ENCODE data around the gene TYRO3.

DNA sequence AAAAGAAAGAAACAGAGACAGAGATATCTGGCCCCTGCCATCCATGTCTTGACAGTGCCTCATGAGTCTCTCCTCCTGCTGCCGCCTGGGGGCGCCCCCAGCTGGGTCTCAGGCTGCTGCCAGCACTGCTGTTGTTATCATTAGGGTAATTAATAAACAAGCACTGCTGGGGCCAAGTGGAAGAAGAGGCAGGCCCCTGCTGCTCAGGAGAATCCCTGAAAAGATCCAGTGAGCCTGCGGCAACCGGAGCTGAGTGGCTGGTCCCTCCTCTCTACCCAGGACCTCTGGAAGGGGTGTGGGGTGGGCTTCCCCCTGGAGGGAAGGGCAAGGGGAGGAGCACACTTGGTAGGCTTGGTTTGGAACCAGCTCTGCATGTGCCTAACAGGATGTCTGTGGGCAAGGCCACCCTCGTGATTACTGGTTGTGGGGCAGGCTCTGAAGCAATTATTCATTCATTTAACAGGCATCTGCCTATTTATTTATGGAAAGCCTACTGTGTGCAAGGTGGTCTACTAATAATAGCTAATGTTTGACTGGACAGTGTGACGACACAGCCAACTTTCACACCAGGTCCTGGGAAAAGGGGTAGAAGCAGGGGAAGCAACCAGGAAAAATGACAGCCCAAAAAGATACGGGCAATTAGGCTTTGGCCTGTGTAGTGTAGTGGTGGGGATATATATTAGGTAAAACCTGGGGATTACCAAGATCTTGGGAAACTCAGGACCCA, 1.2 kb upstream of the TYRO3 start:
- TF ChIP-seq, protein P1, sequence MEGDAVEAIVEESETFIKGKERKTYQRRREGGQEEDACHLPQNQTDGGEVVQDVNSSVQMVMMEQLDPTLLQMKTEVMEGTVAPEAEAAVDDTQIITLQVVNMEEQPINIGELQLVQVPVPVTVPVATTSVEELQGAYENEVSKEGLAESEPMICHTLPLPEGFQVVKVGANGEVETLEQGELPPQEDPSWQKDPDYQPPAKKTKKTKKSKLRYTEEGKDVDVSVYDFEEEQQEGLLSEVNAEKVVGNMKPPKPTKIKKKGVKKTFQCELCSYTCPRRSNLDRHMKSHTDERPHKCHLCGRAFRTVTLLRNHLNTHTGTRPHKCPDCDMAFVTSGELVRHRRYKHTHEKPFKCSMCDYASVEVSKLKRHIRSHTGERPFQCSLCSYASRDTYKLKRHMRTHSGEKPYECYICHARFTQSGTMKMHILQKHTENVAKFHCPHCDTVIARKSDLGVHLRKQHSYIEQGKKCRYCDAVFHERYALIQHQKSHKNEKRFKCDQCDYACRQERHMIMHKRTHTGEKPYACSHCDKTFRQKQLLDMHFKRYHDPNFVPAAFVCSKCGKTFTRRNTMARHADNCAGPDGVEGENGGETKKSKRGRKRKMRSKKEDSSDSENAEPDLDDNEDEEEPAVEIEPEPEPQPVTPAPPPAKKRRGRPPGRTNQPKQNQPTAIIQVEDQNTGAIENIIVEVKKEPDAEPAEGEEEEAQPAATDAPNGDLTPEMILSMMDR (IDR thresholded peaks at IDR 0.05; ENCODE audit: insufficient read depth, low read depth, low read length), result peak; percentile 85
- TF ChIP-seq EZH2 (IDR thresholded peaks at IDR 0.05; ENCODE audit: insufficient read depth, low read length), result no peak
